Erythroblast (primary cell): ENCODE data around the gene HIP1.
"Not testable (repeated sequence)": the region's sequence is repeated elsewhere in the genome, so short reads cannot be mapped to it uniquely, and the experiment has no call there.

Source experiments
- GATA1 ChIP-seq: IDR thresholded peaks from 2 replicates; pipeline ENCODE4 v1.6.1; 2011; ENCODE audit warnings: low read depth, mild to moderate bottlenecking, control low read depth, low read length, moderate library complexity
- POLR2A ChIP-seq: IDR thresholded peaks from 2 replicates; pipeline ENCODE4 v1.6.1; 2011; ENCODE audit warnings: mild to moderate bottlenecking, low read length

GRCh38 chr7:75602831-75603230, 135.9 kb downstream of the HIP1 start:
- not testable (repeated sequence) for TF ChIP-seq POLR2A, GATA1
